ENCODE measurements around the gene COL4A3.
"Not testable (repeated sequence)": the region's sequence is repeated elsewhere in the genome, so short reads cannot be mapped to it uniquely, and the experiment has no call there.

The COL4A3 gene

DNA sequence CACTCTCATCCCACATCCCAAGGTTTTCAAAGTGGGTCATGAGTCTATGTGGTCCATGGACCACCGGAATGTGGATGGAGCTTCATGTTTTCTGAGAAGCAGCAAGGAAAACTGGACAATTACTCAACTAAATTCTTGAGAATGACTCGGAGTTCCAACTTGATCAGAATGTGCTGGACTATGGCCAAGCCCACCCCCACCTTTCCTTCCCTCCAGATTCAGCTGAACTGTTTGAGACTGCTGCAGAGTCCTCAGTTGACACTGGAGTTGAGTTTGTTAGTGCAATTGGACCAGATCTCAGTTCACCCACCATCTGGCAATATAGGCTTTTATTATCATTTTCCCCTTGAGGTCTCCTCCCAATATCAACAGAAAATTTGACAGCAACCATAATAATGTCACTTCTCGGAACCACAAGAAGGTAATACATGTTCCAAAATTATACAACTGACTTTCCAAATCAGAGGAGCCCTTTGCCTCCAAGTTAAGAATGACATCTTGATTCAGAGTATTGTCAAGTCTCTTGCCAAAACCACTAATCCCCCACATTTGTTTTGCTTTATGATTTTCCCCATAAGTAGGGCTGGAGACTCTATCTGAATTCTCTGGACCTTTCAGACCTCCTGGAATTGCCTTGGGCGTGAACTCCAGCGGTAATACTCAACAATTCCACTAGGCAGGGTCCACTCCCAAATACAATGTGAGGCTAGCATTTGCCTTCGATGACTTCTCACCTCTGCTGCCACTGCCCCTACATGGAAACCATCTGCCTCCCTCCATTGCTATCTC is 9.2 kb upstream of the COL4A3 start:
- no peak for DNase-seq (ENCODE audit: low read depth in 3 of 3)

DNA sequence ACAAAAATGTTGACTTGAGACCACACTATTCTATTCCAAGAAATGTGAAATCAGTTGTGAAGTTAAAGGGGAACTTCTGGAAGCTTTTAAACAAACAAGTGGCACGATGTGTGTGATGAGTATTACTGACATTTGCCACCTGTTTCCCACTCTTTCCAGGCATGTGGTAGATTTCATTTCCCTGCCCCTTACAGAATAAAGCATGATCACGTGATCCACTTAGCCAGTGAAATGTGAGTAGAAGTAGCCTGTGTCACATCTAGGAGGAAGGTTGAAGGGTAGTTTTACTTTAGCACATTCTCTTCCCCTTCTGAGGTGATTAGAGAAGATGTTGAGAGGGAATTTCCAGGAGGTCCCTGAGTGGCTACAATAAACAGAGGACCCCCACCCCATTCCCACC is 4.3 kb upstream of the COL4A3 start:
- no peak for DNase-seq (ENCODE audit: low read depth in 3 of 3)

DNA sequence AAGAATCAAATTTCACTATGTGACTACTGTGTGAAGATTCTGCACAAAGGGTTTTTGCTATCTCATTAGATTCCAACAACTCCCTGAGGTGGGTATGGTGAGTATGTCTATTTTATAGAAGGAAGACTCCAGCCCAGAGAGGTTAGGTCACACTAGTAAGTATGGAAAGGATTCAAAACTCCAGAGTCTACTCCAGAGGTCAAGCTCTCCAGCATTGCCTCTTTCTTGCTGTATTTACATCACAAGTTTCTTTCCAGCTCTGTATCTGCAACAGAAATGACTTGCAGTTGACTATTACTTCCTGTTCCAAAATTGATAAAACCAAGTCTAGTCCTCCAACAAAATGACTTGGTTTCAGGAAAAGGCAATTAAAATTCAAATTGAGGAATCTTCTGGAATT is 2.5 kb upstream of the COL4A3 start:
- DNase-seq (ENCODE audit: low read depth in 3 of 3): no peak

DNA sequence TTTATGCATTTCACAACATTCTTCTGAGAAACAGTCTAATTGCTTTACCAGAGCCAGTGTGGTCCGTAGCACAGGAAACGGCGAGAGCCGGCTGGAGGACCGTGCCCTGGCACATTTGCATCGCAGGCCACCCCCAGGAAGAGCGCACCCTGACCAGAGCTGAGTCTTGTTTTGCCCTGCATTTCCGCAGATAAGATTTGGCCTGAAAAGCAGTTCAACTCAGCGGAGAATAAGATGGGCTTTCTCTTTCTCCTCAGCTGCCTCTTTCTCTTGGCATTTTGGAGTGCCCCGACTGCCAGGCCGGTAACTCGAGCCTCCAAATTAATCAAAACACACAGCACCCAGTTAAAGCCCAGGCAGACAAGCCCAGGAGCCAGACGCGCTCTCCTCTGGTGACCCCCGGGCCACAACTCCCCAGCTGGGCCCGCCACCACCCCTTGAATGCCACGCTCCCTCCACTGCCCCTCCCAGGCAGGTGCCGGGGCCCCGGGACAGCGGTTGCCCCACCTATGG is 883 bp upstream of the COL4A3 start:
- no peak for DNase-seq (ENCODE audit: low read depth in 3 of 3)

DNA sequence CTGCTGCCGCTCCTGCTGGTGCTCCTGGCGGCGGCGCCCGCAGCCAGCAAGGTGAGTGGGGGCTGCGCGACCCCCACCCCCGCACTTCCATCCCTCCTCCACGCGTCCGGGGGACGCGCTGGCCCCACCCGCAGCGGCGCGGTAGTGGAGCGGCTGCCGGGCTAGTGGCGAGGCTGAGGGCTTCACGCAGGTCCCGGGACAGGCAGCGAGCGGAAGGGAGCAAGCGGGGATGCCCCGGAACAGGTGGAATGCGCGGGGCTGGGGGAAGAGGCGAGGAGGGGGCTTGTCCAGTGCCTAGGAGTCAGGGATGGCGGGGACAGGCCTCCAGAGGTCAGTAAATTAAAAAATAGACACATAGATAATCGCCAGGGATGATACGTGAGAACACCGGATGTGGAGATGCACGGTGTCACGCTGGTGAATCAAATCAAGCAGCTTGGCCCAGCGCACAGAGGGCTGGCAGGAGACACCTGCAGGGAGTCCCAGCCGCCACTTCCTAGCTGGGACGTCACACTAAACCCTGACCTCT is 403 bp downstream of the COL4A3 start:
- peak in 1 of 3 experiments; percentile 0 for DNase-seq (ENCODE audit: low read depth in 3 of 3)

DNA sequence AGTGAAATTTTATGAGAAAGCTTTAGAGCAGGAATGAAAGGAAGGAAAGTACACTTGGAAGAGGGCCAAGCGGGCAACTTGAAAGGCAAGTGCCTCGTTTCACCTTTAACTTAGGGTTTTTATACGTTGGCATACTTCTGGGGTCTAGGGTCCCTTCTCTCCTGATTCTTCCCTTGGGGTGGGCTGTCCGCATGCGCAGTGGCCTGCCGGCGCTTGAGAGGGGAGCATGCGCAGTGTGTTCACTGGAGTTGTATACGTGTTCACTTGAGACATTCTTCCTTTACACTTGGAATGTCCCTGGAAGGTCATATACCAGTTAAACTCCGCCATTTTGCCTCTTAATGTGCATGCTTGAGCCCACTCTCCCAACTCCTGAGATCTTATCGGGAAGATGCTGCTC is 7.4 kb downstream of the COL4A3 start:
- DNase-seq (ENCODE audit: low read depth in 3 of 3): not testable (repeated sequence)

DNA sequence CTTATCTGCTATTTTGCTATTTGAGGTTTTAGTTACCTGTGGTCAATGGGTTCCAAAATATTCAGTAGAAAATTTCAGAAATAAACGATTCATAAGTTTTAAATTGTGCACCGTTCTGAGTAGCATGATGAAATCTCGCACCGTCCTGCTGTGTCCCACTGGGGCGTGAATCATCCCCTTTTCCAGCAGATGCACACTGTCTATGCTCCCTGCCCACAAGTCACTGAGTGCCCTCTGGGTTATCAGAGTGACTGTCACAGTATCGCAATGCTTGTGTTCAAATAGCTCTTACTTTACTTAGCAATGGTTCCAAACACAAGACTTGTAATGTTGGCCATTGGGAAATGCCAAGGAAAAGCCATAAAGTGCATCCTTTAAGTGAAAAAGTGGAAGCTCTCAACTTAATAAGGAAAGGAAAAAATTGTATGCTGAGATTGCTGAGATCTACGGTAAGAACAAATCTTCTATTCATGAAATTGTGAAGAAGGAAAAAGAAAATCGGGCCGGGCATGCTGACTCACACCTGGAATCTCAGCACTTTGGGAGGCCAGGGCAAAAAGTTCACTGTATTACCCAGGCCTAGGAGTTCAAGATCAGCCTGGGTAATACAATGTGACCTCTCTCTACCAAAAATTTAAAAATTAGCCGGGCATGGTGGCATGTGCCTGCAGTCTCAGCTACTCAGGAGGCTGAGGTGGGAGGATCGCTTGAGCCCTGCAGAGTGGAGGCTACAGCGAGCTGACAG is 13.3 kb downstream of the COL4A3 start:
- no peak for DNase-seq (ENCODE audit: low read depth in 3 of 3)

DNA sequence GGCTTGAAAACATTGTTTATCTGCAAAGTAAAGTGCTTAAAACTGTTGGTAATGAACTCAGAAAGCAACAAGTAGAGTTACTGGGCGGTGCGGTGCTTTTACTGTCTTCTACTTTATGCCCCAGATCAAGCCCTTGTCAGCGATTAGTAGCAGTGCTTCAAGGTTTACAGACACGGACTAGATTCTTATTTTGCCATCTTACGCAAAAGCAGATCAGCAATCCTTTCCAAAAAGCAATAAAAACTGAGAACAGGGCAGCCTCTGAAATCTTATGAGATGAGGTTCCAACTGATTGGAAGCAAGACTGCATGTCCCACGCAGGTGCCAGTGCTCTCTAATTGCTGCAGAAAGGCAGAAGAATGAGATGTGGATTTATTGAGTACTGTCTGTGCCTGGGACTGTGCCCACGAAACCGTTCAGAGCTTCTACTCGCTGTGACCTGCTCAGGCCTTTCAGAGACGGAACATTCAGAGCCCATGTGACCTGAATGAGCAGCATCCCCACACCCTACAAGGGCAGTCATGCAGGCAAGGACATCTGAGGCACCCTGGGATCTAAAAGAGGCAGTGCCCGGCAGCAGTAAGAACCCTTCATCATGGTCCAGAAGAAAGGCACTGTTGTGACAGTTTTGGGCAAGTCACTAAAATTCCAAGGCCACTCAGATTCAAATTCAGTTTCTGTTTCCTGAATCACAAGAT is 15.7 kb downstream of the COL4A3 start:
- no peak for DNase-seq (ENCODE audit: low read depth in 3 of 3)

DNA sequence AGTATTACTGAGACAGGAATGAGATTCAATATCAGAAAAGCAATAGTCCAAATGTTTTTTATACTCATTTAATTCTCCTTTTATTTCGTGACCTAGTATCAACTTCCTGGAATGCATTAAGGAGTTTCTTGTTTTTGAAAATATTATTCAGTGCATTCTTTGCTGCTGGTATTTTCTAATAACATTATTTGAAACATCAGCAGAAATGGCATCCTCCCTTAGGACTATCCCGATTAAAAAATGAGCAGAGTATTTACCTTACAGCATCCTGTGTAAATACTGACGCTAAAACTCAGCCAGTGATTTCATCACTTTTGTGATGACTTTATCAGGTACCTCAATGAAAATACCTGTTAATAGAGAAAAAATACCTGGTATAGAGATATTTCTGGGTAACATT is 16.3 kb downstream of the COL4A3 start:
- no peak for DNase-seq (ENCODE audit: low read depth in 3 of 3)

DNA sequence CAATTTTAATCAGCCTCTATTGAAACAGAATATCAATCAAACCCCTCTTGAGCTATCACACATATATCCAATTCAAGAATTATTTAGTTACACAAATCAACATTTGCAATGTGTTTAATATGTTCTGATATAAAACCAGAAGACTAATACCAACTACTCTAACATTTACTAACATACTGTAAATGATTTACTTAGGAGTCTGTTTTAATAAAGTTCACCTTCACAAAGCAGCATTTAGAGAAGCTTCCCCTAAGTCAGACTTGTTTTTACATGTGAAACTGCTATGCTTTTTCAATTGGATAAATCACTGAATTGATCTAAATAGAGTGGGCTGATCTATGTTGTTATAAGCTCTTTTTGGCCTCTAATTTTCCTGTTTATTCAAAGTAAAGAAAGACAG is 18.3 kb downstream of the COL4A3 start:
- DNase-seq (ENCODE audit: low read depth in 3 of 3): no peak

DNA sequence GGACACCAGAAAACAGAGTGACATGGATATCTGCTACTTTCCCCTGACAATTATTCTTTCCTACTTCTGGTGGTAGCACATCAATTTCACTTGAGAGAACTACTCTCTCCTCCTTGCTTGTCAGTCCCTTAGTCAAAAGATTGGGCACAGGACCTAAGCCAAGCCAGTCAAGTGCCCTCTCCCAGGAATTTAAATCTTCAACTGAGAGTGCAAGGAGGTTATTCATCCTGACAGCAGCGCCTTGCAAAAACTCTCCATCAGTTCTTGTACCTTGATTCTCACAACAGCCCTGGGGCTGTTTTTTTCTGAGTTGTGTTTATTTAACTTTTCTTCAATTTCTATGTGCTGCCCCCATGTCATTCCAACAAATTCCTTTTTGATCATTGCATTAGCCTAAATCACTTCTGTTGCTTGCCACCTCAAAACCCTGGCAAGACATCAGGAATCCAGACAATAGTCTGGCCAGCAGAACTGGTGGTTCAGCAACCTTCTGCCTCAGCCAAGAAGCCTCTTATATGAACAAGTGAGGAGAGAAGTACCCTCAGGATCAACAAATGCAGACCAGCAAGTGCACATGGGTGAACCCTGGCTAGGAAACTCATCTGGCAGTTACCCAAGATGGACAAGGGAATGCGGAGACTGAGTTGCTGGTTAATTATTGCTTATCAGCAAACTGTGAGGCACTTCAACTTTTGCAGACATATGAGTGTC is 19.4 kb downstream of the COL4A3 start:
- DNase-seq (ENCODE audit: low read depth in 3 of 3): no peak

DNA sequence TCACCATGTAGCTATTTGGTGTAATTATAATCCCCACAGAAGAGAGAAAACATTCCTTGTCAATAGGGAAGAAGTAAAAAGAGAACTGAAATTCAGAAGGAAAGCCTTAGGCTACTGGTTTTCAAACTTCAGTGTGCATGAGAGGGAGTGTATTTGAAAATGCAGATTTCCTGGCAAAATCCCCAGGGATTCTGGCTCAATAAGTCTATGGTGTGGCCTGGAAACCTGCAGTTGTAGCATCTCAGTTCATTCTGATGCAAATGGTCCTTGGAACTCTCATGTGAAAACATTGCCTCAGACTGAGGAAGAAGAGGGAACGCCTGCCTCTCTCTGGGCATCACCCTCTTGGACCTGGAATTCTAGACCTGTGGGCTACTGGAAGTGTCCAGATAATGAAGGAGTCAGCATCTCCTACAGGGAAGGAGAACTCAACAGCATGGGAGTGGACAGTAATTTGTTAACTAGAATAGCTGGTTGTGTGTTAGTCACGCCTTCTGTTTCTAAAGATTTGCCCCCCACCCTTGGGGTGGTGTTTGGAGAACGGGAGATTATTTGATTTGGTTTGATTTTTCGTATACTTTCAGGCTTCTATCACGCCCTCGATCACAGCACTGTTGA is 21.3 kb downstream of the COL4A3 start:
- no peak for DNase-seq (ENCODE audit: low read depth in 3 of 3)

DNA sequence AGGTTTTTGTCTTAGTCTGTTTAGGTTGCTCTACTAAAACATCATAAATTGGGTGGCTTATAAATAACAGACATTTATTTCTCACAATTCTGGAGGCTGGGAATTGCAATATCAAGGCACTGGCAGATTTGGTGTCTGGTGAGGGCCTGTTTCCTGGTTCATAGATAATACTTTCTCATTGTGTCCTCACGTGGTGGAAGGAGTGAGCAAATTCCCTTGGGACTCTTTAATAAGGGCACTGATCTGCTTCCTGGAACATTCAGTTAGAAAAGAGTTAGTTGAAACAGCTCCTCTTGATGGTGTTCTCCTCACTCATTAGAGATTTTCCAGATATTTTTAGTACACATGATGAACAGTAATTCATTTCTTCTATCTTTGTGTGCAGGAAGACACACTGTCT is 22.3 kb downstream of the COL4A3 start:
- DNase-seq (ENCODE audit: low read depth in 3 of 3): no peak

DNA sequence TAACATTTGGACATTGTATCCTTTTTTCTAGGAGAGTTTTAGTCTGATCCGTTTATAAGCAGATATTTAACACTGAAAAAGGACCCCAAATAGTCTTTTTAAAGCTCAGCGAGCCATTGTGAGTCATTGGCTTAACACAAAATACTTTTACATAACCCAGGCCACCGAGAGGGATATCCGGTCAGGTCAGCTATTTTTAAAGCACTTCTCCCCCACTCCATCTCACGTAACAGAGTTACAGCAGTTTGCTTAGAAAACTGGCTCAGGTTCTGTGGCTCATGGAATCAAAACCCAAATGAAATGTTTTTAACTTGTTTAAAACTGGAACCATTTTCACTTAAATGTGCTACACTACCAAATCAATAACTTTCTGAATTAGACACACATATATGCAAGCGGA is 23.9 kb downstream of the COL4A3 start:
- DNase-seq (ENCODE audit: low read depth in 3 of 3): no peak

DNA sequence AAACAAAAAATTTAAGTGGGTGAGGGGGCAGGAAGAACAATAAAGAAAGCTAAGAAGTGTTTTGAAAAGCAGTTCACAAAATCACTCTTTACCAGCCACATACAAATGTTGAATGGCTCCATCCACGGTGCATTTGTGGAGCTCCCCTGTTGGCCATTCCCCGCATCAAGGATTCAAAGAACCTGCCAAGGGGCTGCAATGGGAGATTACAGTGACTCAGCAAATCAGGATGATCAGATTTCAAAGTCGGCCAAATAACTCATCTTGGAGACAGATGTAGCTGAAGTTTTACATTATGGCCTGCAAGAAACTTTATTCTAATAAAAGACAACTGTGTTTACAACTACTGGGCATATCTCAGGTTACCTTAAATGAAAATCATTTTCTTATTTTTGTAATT is 26.9 kb downstream of the COL4A3 start:
- no peak for DNase-seq (ENCODE audit: low read depth in 3 of 3)

DNA sequence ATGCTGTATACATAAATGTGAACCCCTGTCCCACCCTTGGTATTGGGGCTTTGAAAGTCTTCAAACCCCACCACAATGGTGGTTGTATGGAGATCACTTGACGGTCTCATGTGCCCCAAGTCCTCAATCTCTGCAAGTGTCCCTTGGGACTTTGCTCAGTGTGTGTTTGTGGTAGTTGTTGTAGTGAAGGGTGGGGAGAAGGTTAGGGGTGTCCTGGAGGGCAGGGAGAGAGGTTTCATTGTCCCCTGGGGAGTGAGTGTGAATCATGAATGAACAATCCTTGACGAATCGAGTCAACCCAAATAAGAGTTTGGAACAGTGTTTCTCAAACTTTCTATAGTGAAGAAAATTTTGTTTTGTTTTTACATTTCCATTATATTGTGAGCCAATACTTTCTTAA is 28.1 kb downstream of the COL4A3 start:
- DNase-seq (ENCODE audit: low read depth in 3 of 3): no peak

DNA sequence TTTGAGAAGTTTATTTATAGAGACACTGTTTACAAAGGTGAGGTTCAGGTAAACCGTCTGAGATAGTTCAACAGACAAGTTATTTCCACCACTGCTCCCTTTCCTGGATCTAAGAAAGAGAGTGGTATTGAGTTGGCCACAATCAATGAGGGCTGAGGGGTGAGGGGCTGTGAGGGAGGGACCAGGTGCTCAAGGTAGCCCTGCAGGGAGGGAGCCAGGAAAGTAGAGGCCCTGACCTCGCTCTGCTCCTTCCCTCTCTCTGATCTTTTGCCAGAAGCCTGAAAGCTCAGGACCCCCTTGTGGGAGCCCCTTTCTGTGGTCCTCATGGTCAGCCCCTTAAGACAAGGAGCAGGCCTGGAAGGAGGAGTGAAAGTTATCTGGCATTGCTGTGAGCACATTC is 29.8 kb downstream of the COL4A3 start:
- DNase-seq (ENCODE audit: low read depth in 3 of 3): no peak

DNA sequence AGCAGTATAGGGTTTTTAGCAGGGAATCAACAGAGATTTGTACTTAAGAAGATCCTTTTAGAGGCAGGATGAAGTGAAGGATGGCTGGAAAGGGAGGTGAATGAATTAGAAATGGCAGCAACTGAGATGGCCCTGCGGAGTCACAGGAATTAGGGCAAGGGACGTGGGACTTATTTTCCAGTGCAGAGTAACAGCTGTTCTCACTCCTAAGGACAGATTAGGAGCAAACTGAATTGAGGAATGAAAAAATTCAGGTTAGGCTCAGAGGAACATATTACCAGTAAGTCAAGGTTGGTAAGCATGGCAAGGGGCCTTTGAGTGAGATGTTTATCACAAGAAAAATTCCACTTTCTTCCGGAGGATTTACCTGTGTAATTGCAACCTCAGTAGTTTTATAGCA is 34.4 kb downstream of the COL4A3 start:
- DNase-seq (ENCODE audit: low read depth in 3 of 3): no peak

DNA sequence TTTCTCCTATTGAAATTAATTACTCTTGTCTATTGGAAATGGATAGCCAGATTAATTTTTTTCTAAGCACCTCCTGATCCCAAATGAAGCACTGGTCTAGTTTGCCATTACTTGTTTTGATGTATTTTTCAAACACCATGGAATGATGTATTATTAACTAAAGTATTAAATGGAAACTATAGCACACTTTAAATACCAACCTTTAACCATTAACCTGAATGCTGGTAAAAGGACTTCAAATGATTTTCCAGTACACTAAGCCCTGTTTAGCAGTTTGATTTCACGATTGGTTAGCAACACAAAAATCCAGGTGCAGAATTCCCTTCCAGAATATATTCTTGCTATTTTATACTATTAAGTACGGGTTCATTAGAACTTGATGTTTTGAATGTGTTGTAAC is 37.3 kb downstream of the COL4A3 start:
- DNase-seq (ENCODE audit: low read depth in 3 of 3): no peak

DNA sequence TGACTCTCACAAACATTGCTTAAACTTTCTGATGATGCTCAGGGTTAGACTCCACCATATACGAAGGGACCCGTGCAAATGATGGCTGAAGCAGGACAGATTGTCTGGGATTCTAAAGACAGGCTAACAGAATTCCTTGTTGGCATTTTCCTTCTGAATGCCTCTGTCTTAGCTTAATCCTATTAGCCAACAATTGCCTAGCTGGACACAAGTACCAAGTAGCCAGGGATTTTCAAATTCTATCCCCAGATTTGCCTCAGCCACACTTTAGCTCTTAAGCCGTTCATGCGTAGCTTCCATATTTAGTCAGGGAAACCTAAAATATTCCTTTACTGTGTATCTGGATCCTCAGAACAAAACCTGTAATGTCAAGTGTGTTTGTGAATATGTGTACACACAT is 40.0 kb downstream of the COL4A3 start:
- DNase-seq (ENCODE audit: low read depth in 3 of 3): no peak

DNA sequence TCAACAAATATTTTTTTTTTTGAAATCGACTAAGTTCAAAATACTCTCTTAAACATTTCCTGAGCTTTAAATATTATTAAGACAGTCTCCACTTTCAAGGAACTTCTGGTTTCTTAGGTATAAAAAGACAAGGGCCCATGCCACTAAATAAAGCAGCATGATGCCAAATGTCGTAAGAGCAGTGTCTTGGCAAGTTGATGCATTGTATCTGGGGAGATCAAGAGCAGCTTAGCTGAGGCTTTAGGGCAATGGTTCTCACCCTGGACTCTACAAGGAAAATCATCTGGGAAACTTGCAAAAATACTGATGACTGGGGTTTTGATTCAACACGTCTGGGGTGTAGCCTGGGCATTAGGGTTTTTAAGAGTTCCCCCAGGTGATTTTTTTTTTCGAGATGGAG is 41.3 kb downstream of the COL4A3 start:
- DNase-seq (ENCODE audit: low read depth in 3 of 3): no peak
